ENCODE measurements around the gene TMEM154.

- TF ChIP-seq CSRNP3 (CRISPR knock-in tag; IDR thresholded peaks at IDR 0.05) = no peak
- no peak for TF ChIP-seq TSHZ2 (CRISPR knock-in tag; IDR thresholded peaks at IDR 0.05)
- no peak for TF ChIP-seq PATZ1 (CRISPR knock-in tag; IDR thresholded peaks at IDR 0.05; ENCODE audit: borderline replicate concordance)
- no peak for TF ChIP-seq CSDC2 (CRISPR knock-in tag; IDR thresholded peaks at IDR 0.05)
- no peak for TF ChIP-seq CREB5 (CRISPR knock-in tag; IDR thresholded peaks at IDR 0.05; ENCODE audit: low read depth)
- TF ChIP-seq ESRRG (CRISPR knock-in tag; IDR thresholded peaks at IDR 0.05) = no peak
- no peak for TF ChIP-seq ISL1 (CRISPR knock-in tag; IDR thresholded peaks at IDR 0.05)
- no peak for TF ChIP-seq ZFP30 (CRISPR knock-in tag; IDR thresholded peaks at IDR 0.05)
- no peak for TF ChIP-seq SNAI2 (CRISPR knock-in tag; IDR thresholded peaks at IDR 0.05)
- no peak for TF ChIP-seq TCF4 (CRISPR knock-in tag; IDR thresholded peaks at IDR 0.05; ENCODE audit: borderline replicate concordance)
- TF ChIP-seq BACH2 (CRISPR knock-in tag; IDR thresholded peaks at IDR 0.05; ENCODE audit: borderline replicate concordance) = no peak
Measured at GRCh38 chr4:152684587-152684986, 4.8 kb upstream of the TMEM154 start.
